ENCODE data around the gene RBCK1. TPM values are rescaled to one million over a fixed set of nuclear protein-coding genes. Genes with fewer than 3 reads are reported as not detected.

The RBCK1 gene
- total RNA-seq, 4 donors from 2014 or later: 75.7 to 85.6 (median 80.7) TPM

DNA sequence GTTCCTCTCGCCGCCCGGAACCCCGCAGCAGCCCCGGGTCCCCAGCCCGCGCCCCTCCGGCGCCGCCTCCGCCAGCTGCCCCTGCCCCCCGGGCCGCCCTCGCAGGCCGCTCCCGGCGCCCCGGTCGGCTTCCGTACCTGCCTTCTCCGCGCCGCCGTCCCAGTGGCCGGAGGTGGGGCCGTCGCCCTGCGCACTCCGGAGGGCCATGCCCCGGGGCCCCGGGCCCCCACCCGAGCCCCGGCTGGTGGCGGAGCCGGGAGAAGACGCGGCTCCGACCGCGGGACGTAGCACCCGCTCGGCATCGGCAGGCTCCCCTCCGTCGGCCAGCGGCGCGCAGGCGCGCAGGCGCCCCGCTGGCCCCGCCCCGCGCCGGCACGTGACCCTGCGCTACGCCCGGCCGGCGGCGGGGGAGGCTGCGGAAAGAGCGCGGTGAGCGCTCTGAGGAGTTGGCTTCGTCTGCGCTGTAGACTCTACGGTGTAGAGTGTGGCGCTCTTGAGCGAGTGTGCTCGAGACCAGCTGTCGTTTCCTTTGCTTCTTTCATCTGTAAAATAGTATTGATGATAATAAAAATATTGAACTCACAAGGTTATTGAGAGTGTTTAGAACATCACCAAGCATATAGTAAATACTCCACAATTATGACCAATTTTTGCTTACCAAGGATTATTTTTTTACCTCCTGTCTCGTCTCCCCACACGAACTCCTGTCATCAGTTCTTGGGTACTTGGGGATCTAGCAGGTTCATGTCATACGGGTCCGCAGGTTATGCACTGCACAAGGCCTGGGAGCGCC lies 54.3 kb downstream of the RBCK1 start, which contains the start of gene TBC1D20:
TSS of gene TBC1D20 (minus strand) at position 335 of the 793 bp plus-strand sequence. CDS start at position 207, 128 bp downstream.
- TF ChIP-seq POLR2AphosphoS5 (IDR thresholded peaks at IDR 0.05): peak; percentile 72 to 74
- TF ChIP-seq POLR2A (IDR thresholded peaks at IDR 0.05; ENCODE audit: low read depth): no peak
- TF ChIP-seq, protein P1, sequence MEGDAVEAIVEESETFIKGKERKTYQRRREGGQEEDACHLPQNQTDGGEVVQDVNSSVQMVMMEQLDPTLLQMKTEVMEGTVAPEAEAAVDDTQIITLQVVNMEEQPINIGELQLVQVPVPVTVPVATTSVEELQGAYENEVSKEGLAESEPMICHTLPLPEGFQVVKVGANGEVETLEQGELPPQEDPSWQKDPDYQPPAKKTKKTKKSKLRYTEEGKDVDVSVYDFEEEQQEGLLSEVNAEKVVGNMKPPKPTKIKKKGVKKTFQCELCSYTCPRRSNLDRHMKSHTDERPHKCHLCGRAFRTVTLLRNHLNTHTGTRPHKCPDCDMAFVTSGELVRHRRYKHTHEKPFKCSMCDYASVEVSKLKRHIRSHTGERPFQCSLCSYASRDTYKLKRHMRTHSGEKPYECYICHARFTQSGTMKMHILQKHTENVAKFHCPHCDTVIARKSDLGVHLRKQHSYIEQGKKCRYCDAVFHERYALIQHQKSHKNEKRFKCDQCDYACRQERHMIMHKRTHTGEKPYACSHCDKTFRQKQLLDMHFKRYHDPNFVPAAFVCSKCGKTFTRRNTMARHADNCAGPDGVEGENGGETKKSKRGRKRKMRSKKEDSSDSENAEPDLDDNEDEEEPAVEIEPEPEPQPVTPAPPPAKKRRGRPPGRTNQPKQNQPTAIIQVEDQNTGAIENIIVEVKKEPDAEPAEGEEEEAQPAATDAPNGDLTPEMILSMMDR (IDR thresholded peaks at IDR 0.05): peak in 2 of 3 experiments; percentile 9 to 17
- TF ChIP-seq EP300 (IDR thresholded peaks at IDR 0.05): no peak
- peak within 1 kb of the TSS; percentile 68 to 86 (median 76) for H3K4me3 ChIP-seq
- WGBS: 2% methylated on average over 13 of the region's 80 CpGs

DNA sequence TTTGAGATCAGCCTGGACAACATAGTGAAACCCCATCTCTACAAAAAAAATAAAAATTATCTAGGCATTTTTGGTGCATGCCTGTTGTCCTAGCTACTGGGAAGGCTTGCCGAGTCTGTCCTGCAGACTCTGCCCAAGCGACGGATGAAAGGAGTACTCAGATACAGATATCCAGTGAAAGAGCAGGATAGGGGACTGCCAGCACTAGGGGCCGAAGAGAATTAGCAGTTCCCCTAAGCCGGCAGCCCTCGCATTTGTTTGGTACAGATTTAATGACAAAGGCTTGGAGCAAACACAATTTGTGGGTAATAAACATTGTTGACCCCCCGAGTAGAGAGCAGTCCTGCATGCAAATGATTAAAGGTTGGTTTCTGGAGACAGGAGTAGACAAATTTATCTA lies 59.7 kb downstream of the RBCK1 start:
- no peaks in the 10 kb centered on the region for H3K9me3 ChIP-seq
- DNase-seq (ENCODE audit: extremely low spot score): no peak
- intact Hi-C loops (cut with DNase I): no loop called here
- TF ChIP-seq, protein P1 (IDR thresholded peaks at IDR 0.05): no peak
- TF ChIP-seq EP300 (IDR thresholded peaks at IDR 0.05): no peak
- no peak for TF ChIP-seq POLR2AphosphoS5 (IDR thresholded peaks at IDR 0.05)
- no peak for TF ChIP-seq POLR2A (IDR thresholded peaks at IDR 0.05; ENCODE audit: low read depth)
- no peak overlapping the region for H3K4me3 ChIP-seq
- H3K27me3 ChIP-seq: peaks cover 0 to 14% (median 0%) of the 10 kb centered on the region in 4 donors
- no peaks in the 10 kb centered on the region for H3K36me3 ChIP-seq
- 95% methylated on average over 7 of the region's 7 CpGs for WGBS
- no peak overlapping the region for H3K27ac ChIP-seq (replicated peaks in 1 of 4)
- H3K4me1 ChIP-seq: peaks cover 0 to 5% (median 4%) of the 10 kb centered on the region in 4 donors

More for the DNA sequence above, 54.3 kb downstream of the RBCK1 start, which contains the start of gene TBC1D20:
- Histone ChIP-seq H3K36me3 (no peaks in the 10 kb centered on the region), H3K27ac (replicated peaks in 1 of 4) (peak within 1 kb of the TSS; percentile 89 to 98 (median 96)), H3K27me3 (no peaks in the 10 kb centered on the region), H3K9me3 (no peaks in the 10 kb centered on the region), H3K4me1 (peaks cover 33 to 49% (median 41%) of the 10 kb centered on the region in 4 donors)
- DNase-seq (ENCODE audit: extremely low spot score): no peak
- intact Hi-C loops (cut with DNase I): loop anchor here (2.0 to 5.0 kb wide), 2 partner anchors 55 to 114 kb away; partner anchors contain the start of gene RBCK1

DNA sequence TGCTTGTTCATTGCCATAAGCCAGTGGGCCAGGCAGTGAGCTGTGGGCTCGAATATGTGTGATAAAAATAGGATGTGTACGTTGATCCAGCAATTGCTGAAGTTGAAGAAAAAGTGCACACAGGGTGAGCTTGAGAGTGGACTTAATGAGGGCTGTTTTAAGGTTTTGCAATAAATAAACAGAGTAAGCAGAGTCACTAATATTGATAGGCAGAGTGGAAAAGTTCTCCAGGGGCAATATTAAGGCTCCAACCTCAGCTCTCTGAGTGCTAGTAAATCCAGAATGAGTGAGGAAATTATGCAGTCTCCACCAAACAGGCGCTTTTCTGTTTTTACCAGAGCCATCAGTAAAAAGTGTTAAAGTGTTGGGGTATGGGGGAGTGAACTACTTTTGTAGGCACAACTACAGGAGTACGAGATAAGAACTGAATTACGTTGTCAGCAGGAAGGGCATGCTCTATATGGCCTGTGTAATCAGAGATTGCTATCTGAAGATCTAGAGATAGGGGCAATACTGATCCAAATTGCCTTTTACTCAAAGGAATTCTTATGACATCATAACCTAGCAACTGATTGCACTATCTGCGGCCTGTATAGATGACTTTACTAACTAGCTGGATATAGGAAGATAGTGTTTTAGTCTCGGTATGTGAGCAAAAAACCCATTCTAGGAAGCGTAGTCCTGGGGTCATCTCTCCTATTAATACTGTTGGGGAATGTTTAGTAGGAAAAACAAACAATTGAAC lies 61.8 kb downstream of the RBCK1 start:
- H3K27ac ChIP-seq (replicated peaks in 1 of 4): no peak overlapping the region
- TF ChIP-seq, protein P1 (IDR thresholded peaks at IDR 0.05): no peak
- no peak for TF ChIP-seq POLR2A (IDR thresholded peaks at IDR 0.05; ENCODE audit: low read depth)
- TF ChIP-seq EP300 (IDR thresholded peaks at IDR 0.05): no peak
- TF ChIP-seq POLR2AphosphoS5 (IDR thresholded peaks at IDR 0.05): no peak
- no peaks in the 10 kb centered on the region for H3K9me3 ChIP-seq
- H3K27me3 ChIP-seq: peaks cover 0 to 14% (median 0%) of the 10 kb centered on the region in 4 donors
- intact Hi-C loops (cut with DNase I): no loop called here
- 84% methylated on average over 8 of the region's 8 CpGs for WGBS
- no peak overlapping the region for H3K4me3 ChIP-seq
- H3K4me1 ChIP-seq: no peaks in the 10 kb centered on the region
- H3K36me3 ChIP-seq: no peaks in the 10 kb centered on the region
- DNase-seq (ENCODE audit: extremely low spot score): no peak

DNA sequence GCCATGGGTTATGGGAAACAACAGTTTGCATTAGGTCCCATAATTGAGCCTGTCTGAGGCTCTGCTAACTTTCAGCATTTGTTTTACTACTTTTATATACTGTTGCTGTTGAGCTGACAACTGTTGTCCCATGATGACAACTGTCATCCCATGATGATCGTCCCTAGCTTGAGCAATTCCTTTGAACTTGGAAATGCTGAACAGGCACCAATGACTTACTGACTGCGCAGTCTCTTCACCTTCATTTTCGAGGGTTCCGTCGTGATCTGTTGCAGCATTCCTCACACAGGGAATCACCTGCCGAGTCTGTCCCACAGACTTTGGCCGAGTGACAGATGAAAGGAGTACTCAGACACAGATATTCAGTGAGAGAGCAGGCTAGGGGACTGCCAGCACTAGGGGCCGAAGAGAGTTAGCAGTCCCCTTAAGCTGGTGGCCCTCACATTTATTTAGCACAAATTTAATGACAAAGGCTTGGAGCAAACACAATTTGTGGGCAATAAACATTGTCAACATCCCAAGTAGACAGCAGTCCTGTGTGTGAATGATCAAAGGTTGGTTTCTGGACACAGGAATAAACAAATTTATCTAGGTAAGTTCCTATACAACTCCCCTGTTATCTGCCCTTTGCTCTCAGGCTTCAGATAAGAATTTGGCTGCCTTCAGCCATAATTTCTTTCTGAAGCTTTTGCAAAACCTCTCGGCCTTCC lies 64.2 kb downstream of the RBCK1 start:
- TF ChIP-seq POLR2A (IDR thresholded peaks at IDR 0.05; ENCODE audit: low read depth): no peak
- no peak for TF ChIP-seq EP300 (IDR thresholded peaks at IDR 0.05)
- TF ChIP-seq, protein P1 (IDR thresholded peaks at IDR 0.05): no peak
- no peak for TF ChIP-seq POLR2AphosphoS5 (IDR thresholded peaks at IDR 0.05)
- no peak overlapping the region for H3K4me3 ChIP-seq
- peaks cover 0 to 6% (median under 1%) of the 10 kb centered on the region in 4 donors for H3K36me3 ChIP-seq
- 90% methylated on average over 9 of the region's 9 CpGs for WGBS
- no peak overlapping the region for H3K27ac ChIP-seq (replicated peaks in 1 of 4)
- no peak for DNase-seq (ENCODE audit: extremely low spot score)
- H3K9me3 ChIP-seq: no peaks in the 10 kb centered on the region
- H3K27me3 ChIP-seq: peaks cover 0 to 14% (median 0%) of the 10 kb centered on the region in 4 donors
- peaks cover 0 to 7% (median 3%) of the 10 kb centered on the region in 4 donors for H3K4me1 ChIP-seq
- intact Hi-C loops (cut with DNase I): no loop called here

Measured in esophagus muscularis mucosa (tissue), 4 donors.